GM10248 (cell line): ENCODE data around the gene AP3S2.
"Not testable (repeated sequence)": the region's sequence is repeated elsewhere in the genome, so short reads cannot be mapped to it uniquely, and the experiment has no call there.

Experiments used
- CTCF ChIA-PET: fragments of 300-600 bp; sonication (Branson Sonifier 250); formaldehyde crosslinking; extraction: SDS; loops from one replicate; lab custom pipeline; 2021; ENCODE audit warnings: antibody characterized with exemption; lab: Yijun Ruan, JAX
- POLR2A ChIA-PET: fragments of 350-650 bp; sonication (Branson Sonifier 250); formaldehyde crosslinking; extraction: SDS; loops from one replicate; lab custom pipeline; 2020; ENCODE audit warnings: antibody characterized with exemption; lab: Yijun Ruan, JAX
- DNase-seq: peaks from one replicate; pipeline ENCODE4 v3.0.0; 2012; ENCODE audit errors: extremely low spot score
- CTCF ChIP-seq: IDR thresholded peaks from 2 replicates; pipeline ENCODE4 v1.5.1; 2012; ENCODE audit warnings: mild to moderate bottlenecking, low read depth; ENCODE audit errors: extremely low read depth, missing control alignments, control extremely low read depth

AP3S2 gene

GRCh38 chr15:89783111-89783860 is 110.5 kb downstream of the AP3S2 start:
- CTCF ChIA-PET, result interaction anchor here (0.8 to 4.4 kb wide), 5 partner anchors 22 to 92 kb away, joined by 3 to 30 read pairs (median 3); no protein-coding TSS in a partner anchor
- DNase-seq, result no peak
- no peak for TF ChIP-seq CTCF
- POLR2A ChIA-PET, result no interaction called here

- CTCF ChIA-PET, result interaction anchor here (0.8 to 4.4 kb wide), 3 partner anchors 22 to 55 kb away, joined by 3 to 30 read pairs (median 3); no protein-coding TSS in a partner anchor
- DNase-seq, POLR2A ChIA-PET: not testable (repeated sequence)
These were observed 111.2 kb downstream of the AP3S2 start for GRCh38 chr15:89782619-89782950.

- POLR2A ChIA-PET, result no interaction called here
- no peak for DNase-seq
- CTCF ChIA-PET, result interaction anchor here (0.8 to 4.4 kb wide), 2 partner anchors 21 to 42 kb away, joined by 3 to 30 read pairs; no protein-coding TSS in a partner anchor
- TF ChIP-seq CTCF, result no peak
These were observed 111.7 kb downstream of the AP3S2 start for GRCh38 chr15:89781891-89782618.

- ChIA-PET POLR2A (no interaction called here), CTCF (interaction anchor here (1.2 to 4.4 kb wide), 2 partner anchors 20 to 94 kb away, joined by 6 to 30 read pairs; no protein-coding TSS in a partner anchor)
- no peak for DNase-seq
- no peak for TF ChIP-seq CTCF
These were observed 112.7 kb downstream of the AP3S2 start for GRCh38 chr15:89781055-89781454.

GRCh38 chr15:89780601-89781000 is 113.2 kb downstream of the AP3S2 start:
- TF ChIP-seq CTCF, result no peak
- ChIA-PET CTCF (interaction anchor here (1.2 to 4.4 kb wide), 2 partner anchors 20 to 94 kb away, joined by 6 to 30 read pairs; no protein-coding TSS in a partner anchor), POLR2A (no interaction called here)
- no peak for DNase-seq
